Cerebellar nuclear complex (tissue), 1 donor: ENCODE results near the gene LXN.

Experiments
- DNase-seq, 2 experiments: peaks; one replicate each; lab custom pipeline; 2025; lab: John Stamatoyannopoulos, UW

The LXN gene

DNA sequence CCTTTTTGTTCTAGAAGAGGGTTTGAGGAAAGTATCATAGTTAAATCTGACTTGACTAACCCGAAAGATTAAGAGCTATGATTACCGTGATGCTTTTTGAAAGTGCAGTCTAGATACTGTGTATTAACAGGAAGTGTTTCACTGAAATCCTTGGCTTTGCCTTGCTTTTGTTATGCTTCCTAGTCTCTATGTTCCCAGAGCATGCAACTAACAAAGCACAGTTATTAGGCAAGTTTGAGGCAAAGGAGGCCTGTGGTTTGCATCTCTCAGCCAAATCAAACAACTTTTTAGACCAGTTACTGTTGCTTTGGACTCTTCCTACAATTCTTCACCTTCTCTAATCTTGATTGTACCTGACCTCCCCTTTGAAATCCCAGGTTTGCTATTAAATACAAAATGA is 3.9 kb downstream of the LXN start:
- no peak for DNase-seq

DNA sequence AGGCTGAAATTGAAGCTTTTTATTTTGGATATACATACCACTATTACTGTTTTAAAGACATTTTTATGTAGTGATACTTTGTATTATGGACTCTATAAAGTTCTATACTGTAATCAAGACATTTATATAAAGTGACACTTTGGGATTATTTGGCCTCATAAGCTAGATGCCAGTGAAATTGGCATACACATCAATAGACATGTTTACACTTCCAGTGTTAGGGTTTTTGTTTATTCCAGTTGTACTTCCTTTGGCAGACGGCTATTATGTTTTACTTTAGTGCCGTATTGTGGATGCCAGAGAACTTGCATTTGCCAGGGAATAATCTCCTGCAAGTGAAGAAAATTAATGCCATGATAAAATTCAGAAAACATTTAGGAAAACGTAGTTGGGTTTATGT is 6.0 kb downstream of the LXN start:
- DNase-seq: no peak

DNA sequence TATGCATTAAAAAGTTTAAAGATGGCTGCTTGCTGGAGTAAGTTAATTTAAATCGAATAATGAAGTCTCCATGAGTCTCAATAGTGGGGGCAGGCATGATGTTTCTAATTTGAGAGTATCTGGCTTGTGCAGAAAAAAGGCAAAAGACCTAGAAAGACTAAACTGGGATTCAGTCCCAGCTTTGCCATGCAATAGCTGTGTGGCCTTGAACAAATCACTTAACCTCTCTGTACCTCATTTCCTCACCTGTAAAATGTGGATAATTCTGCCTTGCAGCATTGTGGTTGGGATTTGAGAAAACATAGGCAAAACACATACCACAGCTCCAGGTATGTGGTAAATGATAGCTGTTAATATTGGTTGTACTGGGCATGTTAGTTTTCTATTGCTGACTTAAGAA is 8.6 kb downstream of the LXN start:
- DNase-seq: no peak

DNA sequence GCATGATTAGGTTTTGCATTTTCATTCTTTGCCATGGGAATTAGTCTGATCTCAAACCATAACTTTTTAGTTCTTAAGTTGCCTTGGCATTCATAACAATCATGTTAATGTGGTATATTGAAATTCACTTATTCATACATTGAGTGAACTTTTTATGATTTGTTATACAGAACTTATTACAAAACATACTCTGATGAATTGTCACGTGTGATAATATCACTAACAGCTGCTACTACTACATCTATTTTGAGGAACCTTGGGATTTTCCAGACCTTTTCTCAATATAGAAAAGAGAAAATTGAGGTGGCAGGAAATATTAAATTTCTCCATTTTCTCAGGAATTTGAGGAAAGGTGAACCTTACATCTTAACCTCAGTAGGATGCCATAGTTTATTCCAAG is 9.2 kb downstream of the LXN start:
- no peak for DNase-seq

DNA sequence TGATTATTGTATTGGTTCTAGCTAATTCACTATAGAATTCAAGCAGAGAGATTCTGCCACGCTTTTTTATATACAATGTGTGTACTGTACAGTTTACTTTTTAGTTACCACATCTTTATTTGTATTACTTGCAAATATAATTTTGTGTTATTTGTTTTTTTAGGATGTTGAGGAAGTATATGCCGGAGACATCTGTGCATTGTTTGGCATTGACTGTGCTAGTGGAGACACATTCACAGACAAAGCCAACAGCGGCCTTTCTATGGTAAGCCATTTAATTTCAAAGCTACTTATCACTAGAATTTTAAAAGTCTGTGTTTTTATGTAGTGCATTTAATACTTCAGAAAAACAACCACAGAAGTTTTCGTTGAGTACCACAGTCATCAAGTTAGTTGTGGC is 11.7 kb downstream of the LXN start:
- DNase-seq: no peak

DNA sequence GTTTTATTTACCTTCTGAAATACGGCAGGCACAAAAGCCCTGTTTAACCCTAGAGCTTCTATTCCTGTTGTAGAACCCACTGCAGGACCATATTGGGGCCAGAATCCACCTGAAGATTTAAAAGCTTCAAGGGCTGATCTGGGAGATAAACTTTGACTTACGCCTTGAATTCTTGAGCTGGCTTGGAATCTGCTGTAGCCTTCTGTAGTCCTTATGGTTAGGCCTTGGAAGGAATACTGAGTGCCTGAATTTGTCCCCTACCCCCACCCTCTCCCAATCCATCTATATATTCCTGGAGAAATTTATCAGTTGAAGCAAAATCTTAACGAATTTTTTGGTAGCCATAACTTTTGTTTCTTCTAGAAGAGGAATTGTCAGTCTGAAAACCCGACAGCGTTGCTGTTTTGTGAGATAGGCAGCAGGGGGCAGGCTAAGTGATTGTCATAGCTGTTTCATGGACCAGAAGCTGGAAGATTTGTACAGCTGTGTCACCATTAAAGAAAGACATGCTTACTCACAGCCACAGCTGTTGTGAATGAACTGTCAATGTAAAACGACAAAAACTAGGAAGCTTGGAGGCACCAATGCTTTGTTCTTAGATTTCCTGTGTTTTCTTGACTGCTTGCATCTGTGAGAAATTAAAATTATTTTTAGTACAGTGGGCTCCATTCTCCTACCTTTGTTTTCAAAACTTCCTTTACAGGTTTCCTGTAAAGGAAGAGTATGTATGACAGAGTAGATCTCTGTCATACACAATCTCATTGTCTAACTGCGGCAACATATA is 12.8 kb downstream of the LXN start:
- no peak for DNase-seq

DNA sequence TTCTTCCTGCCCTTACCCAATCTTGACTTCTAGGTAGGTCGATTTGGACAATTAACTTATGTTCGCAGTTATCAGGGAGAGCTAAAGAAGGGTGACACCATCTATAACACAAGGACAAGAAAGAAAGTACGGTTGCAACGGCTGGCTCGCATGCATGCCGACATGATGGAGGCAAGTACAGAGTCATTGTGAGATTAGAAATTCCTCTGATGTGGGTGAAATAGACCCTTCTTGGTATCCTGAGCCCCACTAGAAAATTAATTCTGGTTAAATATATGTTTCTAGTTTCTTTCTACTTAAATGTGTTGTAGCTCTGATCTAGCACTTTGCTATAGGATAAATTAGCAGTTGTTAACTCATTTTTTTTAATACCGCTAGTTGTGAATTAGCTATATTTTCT is 13.6 kb downstream of the LXN start:
- DNase-seq: no peak

DNA sequence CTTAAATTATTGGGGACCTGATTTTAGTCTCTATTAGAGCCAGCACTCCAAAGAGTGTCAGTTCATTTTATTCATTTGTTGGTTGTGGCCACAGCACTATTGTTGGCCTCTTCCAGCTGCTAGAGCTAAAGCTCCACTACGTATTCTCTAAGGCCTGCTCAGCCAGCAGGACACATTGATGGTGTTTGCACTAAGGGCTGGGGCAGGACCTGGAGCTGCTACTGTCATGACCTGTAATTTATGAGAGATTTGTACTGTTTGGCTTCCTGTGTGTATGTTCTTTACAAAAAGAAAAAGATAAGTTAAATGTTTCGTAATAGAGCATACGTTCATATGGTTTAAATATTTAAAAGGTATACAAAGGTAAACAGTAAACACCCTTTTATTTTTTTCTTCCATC is 20.0 kb downstream of the LXN start:
- no peak for DNase-seq

DNA sequence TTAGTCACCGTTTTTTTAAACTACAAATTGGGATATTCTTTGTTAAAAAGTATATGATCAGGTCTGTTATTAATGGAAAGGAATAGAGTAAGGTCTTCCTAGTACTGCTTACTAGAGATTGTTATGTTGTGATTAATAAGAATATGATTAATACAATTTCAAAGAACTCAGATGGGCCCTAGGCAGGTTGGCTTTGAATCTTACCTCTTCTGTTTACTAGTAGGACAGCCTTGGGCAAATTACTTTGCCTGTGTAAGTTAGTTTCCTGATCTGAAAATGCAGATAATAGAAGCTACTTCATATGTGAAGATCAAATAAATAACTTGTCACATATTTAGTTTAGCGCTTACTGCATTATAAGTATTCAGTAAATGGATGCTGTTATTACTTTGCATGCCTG is 21.3 kb downstream of the LXN start:
- DNase-seq: no peak

DNA sequence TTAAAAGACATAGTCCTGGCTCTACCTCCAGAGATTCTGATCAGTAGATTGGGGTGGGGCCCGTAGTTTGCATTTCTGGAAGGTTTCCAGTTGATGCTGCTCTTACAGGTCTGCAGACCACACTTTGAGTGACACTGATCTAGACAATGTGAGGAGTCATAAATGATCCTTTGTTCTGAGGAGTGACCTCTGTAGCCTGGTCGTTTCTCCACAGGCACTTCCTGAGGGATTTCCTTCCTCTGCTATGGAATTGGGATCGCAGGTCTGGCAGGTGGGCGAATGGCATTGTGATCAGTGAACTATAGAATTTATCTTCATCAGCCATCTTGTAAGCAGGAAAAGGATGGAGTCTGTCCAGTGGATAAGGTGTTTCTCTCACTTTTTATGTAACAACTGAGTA is 22.7 kb downstream of the LXN start:
- no peak for DNase-seq

DNA sequence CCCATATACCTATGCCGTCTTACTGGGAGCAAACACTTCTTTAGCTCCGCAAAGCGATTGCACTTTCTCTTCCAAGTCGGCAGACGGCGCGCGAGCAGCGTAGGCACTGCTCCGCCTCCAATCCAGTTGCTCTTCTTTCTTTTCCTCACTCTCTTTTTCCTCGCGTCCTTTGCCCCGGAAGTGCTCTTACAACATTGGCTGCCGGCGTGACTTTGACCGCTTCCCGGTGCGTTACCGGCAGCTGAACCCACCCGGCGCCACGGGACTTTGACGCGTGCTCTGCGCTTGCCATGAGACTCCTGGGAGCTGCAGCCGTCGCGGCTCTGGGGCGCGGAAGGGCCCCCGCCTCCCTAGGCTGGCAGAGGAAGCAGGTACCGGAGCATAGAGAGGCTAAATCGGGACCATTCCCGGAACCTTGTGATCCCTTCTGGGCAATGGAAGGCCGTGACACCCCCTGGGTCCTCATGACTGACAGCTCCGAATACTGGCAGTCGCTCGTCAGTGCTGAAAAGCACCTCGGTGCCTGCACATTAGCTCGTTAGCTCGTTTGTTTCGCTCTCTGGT is 28.0 kb downstream of the LXN start, which contains the start of gene GFM1:
Gene GFM1, plus strand, starts transcription at position 183 of the 564 bp plus-strand sequence. Its CDS starts 108 bp downstream, at position 291.
- peak; percentile 50 to 90 for DNase-seq

DNA sequence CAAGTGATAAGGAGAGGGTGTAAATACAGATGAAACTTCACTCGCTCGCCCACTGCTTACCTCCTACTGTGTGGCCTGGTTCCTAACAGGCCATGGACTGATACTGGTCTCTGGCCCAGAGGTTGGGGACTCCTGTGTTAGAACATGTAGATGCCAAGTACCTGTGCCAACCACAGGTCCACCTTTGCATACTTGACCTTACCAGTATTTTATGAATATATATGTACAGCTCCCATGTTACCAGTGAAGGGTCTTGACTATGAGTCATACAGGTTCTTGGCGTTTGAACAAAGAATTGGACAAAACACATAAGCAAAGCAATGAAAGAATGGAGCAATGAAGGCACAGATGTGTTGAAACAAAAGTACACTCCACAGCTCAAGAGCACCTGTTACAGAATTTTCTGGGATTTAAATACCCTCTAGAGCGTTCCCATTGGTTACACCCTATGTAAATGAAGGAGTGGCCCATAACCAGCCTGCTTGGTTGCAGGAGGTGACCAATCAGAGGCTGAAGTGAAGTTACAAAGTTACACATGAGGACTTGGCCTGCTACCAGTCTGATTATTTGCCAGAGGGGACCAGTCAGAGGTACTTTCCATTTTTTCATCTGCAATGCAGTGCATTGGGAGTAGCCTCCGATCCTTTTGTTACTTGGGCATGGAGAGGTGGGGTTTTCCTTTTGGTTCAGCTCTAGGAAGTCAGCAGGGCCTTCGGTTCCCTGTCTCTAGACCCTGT is 29.8 kb downstream of the LXN start:
- no peak for DNase-seq

DNA sequence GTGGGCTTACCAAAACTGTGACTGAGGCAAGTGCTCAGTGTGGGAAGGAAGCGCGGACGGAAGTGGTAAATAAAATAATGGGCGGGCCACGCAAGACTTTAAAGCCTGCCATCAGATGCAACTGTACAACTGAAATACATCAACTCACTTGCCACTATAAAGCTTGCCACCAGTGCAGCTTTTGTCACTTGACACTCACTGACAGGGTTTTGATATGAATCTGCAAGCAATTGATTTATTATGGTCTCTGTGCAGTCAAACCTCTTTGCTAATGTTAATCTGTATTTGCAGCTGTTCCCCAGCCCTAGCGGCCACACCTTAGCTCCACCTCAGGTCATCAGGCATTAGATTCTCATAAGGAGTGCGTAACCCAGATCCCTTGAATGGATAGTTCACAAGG is 30.4 kb downstream of the LXN start:
- no peak for DNase-seq

DNA sequence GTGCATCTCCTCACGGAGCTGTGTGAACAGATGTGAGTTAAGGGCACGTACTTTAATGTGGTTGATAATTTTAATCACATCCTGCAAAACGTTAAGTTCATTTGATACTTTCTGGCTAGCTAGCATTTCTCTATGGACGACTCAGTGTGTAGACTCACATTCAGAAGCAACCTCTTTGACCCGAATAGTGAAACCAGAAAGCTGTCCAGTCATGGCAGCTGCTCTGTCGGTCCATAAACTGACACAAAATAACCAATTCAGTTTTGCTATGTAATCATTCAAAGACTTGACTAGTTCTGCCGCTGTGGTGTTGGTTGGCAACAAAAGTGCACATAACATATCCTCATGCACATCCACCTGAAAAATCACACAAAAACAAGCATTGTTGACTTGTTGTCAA is 31.8 kb downstream of the LXN start:
- no peak for DNase-seq

DNA sequence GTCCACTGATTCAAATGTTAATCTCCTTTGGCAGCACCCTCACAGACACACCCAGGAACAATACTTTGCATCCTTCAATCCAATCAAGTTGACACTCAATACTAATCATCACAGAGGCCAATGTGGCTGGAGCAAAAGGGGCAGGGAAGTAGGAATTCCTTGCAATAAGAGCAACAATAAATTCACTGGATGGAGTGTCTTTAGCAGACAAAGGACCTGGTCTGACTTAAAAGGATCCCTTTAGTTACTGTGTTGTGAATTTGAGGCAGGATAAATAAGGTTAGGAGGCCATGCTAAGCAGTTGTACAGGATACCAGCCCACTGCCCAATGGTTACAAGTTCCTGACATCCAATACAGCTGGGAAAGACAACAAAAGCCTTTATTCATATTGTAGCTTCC is 40.5 kb downstream of the LXN start:
- DNase-seq: no peak

DNA sequence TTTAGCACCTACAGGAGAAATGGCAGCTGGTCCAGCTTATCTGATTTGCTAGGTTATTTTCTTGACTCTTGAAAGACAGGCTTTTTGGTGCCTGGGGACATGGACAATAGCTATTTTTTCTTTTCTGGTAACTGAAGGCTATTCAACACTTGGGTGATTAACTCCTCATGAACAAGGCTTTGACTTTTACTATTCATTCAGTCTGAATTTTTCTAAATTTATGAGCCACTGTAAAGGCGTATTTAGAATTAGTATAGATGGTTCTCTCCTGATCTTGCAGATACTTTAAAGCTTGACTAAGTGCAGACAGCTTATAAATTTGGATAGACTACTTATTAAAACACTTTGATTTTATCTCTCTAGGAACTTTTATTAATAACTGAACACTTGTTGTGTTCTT is 46.6 kb downstream of the LXN start:
- no peak for DNase-seq

DNA sequence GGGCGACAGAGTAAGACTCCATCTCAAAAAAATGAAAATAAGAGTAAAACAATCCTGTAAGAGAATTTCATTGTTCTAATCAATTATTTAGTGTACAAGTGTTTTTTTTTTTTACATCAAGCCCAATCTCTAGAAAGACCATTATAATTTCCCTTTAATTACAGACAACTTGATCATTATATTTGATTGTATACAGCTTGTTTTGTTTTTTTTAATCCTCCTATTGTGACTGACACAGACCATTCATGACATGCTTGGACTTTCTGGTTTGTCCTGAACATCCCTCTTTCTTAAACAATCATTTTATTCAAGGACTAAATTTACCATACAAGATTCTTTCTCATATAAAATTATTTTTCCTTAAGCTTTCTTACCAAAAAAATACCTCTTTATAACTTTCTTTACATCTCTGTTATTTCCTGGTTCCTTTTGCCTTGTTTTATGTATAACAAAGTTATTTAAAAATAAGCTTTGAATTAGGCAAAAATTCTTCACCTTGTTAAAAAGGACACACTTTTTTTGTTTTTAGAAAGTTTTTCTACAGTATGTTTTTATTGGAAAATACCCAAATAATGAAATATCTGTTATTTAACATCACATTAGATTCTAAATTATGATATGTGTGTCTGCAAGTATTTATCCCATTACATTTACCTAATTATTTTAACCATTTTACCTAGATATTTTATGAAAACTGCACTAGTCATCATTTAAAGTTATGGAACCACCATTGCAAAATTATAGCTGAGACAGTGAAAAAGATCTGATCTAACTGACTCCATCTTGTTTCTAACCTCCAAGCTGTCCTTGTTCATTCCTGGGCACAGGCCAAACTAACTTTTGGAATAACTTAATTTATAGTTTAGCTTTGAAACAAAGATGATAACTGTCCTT is 54.2 kb downstream of the LXN start:
- DNase-seq: no peak
